GM23248 (cell line): ENCODE results near the gene CD58. TPM values are rescaled to one million over a fixed set of nuclear protein-coding genes. Genes with fewer than 3 reads are reported as not detected.
"Not testable (repeated sequence)": the region's sequence is repeated elsewhere in the genome, so short reads cannot be mapped to it uniquely, and the experiment has no call there.

ENCODE experiments used
- DNase-seq: peaks from one replicate; pipeline ENCODE4 v3.0.0-alpha.2; 2015
- H2AFZ ChIP-seq: fragments of 200-600 bp; sonication (generic); 2 replicates; pipeline ENCODE4 v1.6.1; 2016; ENCODE audit warnings: antibody characterized with exemption
- H3F3A ChIP-seq: fragments of 200-600 bp; sonication (generic); 2 replicates; pipeline ENCODE4 v1.6.1; 2016; ENCODE audit warnings: mild to moderate bottlenecking, antibody characterized with exemption, mixed run types; ENCODE audit not compliant: insufficient read depth
- H3K27ac ChIP-seq: fragments of 200-600 bp; sonication (generic); 2 replicates; pipeline ENCODE4 v1.5.1; 2016; ENCODE audit warnings: mild to moderate bottlenecking
- H3K27me3 ChIP-seq: fragments of 200-600 bp; sonication (generic); replicated peaks from 2 replicates; pipeline ENCODE4 v1.6.1; 2016; ENCODE audit warnings: mild to moderate bottlenecking; ENCODE audit not compliant: insufficient read depth
- H3K36me3 ChIP-seq: fragments of 200-600 bp; sonication (generic); 2 replicates; pipeline ENCODE4 v1.6.1; 2016; ENCODE audit warnings: low read depth, mild to moderate bottlenecking
- H3K4me1 ChIP-seq: fragments of 200-600 bp; sonication (generic); 2 replicates; pipeline ENCODE4 v1.6.1; 2016; ENCODE audit warnings: mild to moderate bottlenecking; ENCODE audit not compliant: insufficient read depth
- H3K4me2 ChIP-seq: fragments of 200-600 bp; sonication (generic); one replicate; pipeline ENCODE4 v1.6.1; 2016; ENCODE audit warnings: mild to moderate bottlenecking; ENCODE audit not compliant: unreplicated experiment
- H3K4me3 ChIP-seq: fragments of 200-600 bp; sonication (generic); 2 replicates; pipeline ENCODE4 v1.5.1; 2016; ENCODE audit warnings: mild to moderate bottlenecking
- H3K79me2 ChIP-seq: fragments of 200-600 bp; sonication (generic); 2 replicates; pipeline ENCODE4 v1.6.1; 2016; ENCODE audit warnings: mild to moderate bottlenecking; ENCODE audit not compliant: insufficient read depth
- H3K9ac ChIP-seq: fragments of 200-600 bp; sonication (generic); 2 replicates; pipeline ENCODE4 v1.6.1; 2016; ENCODE audit warnings: mild to moderate bottlenecking
- H3K9me2 ChIP-seq: fragments of 200-600 bp; sonication (generic); 2 replicates; pipeline ENCODE4 v1.6.1; 2016; ENCODE audit warnings: mixed run types, mild to moderate bottlenecking, moderate library complexity; ENCODE audit not compliant: insufficient read depth
- H3K9me3 ChIP-seq: fragments of 200-600 bp; sonication (generic); one replicate; pipeline ENCODE4 v1.6.1; 2017; ENCODE audit warnings: low read depth
- H4K20me1 ChIP-seq: fragments of 200-600 bp; sonication (generic); 2 replicates; pipeline ENCODE4 v1.6.0; 2016; ENCODE audit not compliant: insufficient read depth
- EZH2 ChIP-seq: fragments of 200-600 bp; sonication (generic); IDR thresholded peaks from 2 replicates; pipeline ENCODE4 v1.6.1; 2018; ENCODE audit warnings: antibody characterized with exemption, mild to moderate bottlenecking; ENCODE audit not compliant: insufficient read depth, poor library complexity, severe bottlenecking
- EZH2phosphoT487 ChIP-seq: fragments of 200-600 bp; sonication (generic); IDR thresholded peaks from 2 replicates; pipeline ENCODE4 v1.6.1; 2018; ENCODE audit warnings: antibody characterized with exemption, moderate library complexity, mild to moderate bottlenecking, low read depth; ENCODE audit not compliant: insufficient read depth
- WGBS, 2 experiments: methylation state at CpG; one replicate each; pipeline ENCODE4 v1.1.6; 2015 to 2017; ENCODE audit warnings: low lambda C conversion rate in 2 of 2, low coverage in 1 of 2; ENCODE audit errors: missing lambda C conversion rate in 2 of 2; 5-methylcytosine and 5-hydroxymethylcytosine counted together
- in situ Hi-C: fragments of 300-500 bp; cut with MboI; formaldehyde crosslinking; loops from 2 replicates; pipeline ENCODE4 v1.15.0; 2020
- polyA plus RNA-seq: library from polyadenylated mRNA; unstranded; fragments of >200 nt; fragmentation: Nextera tagmentation; extraction: Ambion mirVana; gene quantifications from 2 replicates; pipeline ENCODE4 v1.2.1, GENCODE V29; 2016
- total RNA-seq: library from RNA; depleted of rRNA; stranded (reverse); fragments of >200 nt; shearing (Covaris generic); gene quantifications from 2 replicates; pipeline ENCODE4 v1.2.3, GENCODE V29; 2014; rRNA removed

Gene CD58, protein sequence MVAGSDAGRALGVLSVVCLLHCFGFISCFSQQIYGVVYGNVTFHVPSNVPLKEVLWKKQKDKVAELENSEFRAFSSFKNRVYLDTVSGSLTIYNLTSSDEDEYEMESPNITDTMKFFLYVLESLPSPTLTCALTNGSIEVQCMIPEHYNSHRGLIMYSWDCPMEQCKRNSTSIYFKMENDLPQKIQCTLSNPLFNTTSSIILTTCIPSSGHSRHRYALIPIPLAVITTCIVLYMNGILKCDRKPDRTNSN
- total RNA-seq: 14.1 and 16.9 TPM in 2 replicates
- 30.0 and 31.7 TPM in 2 replicates for polyA plus RNA-seq

DNA sequence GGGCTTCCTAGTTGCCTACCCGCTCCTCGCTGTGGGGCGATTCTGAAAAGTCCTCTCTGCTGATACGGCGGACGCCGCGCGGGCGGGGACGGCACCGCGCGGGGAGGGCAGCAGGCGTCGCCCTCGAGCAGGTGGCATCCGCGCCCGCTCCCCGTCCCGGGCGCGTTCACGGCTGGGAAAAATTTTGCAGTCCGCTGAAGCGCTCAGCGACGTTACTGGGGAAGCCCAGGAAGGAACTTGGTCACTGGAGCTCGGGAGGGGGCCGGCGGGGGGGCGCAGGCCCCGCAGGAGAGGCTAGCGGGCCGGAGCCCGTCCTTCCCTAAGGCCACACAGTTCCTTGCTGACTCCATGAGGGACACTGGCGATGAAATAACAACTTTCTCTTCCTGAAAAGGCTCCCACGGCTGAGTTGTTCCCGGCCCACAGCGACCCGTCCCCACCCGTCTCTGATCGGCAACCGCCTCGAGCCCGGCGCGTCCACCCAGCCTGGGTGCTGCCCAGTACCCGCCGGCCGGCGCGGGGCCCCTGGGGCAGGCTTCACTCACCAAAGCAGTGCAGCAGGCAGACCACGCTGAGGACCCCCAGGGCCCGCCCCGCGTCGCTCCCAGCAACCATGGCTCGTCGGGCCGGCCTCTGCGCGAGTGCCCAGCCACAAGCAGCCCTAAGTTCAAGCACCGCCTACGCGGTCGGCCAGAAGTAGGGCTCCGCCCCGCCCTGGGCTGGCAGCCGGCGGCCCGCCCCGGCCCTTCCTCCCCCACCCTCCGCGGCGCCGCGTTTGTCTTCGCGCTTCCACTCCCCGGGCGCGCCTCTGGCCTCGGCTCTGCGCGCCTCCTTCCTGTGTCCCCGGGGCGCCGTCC, at the start of gene CD58:
TSS of gene CD58 (minus strand) at position 669 of the 857 bp plus-strand sequence. CDS start at position 615, 54 bp downstream.
- H3K9ac ChIP-seq: peak within 1 kb of the TSS; percentile 88
- H3K9me3 ChIP-seq: no peaks in the 10 kb centered on the region
- H3F3A ChIP-seq: no peaks in the 10 kb centered on the region
- H2AFZ ChIP-seq: peak within 1 kb of the TSS; percentile 88
- peak; percentile 95 for DNase-seq
- peak within 1 kb of the TSS; percentile 81 for H3K4me3 ChIP-seq
- H3K27ac ChIP-seq: peak within 1 kb of the TSS; percentile 72
- in situ Hi-C loops: no loop called here
- H3K9me2 ChIP-seq: no peaks in the 10 kb centered on the region
- no peak for TF ChIP-seq EZH2phosphoT487
- no peak for TF ChIP-seq EZH2
- H3K36me3 ChIP-seq: no peaks in the 10 kb centered on the region
- H3K4me2 ChIP-seq: peak within 1 kb of the TSS; percentile 91
- WGBS, 2 experiments: 1% methylated on average over 56 to 69 of the region's 90 CpGs
- peaks cover 5% of the 10 kb centered on the region for H3K79me2 ChIP-seq
- H3K27me3 ChIP-seq: no peaks in the 10 kb centered on the region
- peaks cover 14% of the 10 kb centered on the region; the same call in 1 of the 2 replicates for H3K4me1 ChIP-seq
- H4K20me1 ChIP-seq: no peaks in the 10 kb centered on the region

DNA sequence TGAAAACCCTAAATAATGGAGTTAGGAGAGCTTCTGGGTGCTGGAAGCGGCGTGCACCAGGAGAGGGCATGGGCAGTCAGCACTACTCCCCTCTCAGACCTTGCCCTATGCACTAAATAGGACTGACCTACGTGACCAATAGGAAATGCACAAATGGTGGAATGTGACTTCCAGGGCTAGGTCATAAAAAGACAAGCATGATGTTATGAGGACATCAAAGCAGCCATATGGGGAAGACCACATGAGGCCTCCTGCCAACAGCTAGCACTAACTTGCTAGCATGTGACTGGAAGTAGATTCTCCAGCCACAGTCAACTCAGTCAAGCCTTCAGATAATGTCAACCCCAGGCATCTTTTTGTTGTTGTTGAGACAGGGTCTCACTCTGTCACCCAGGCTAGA, 49.6 kb upstream of the CD58 start:
- H3K4me2 ChIP-seq, H3K9me3 ChIP-seq, H4K20me1 ChIP-seq, H3K36me3 ChIP-seq, H3K9me2 ChIP-seq, DNase-seq, H3K27ac ChIP-seq, H3K9ac ChIP-seq, H3K27me3 ChIP-seq, H2AFZ ChIP-seq, H3F3A ChIP-seq, H3K4me3 ChIP-seq, H3K79me2 ChIP-seq, H3K4me1 ChIP-seq, in situ Hi-C loops: not testable (repeated sequence)
- WGBS, 2 experiments: 52 to 54% methylated on average over 3 of the region's 3 CpGs

DNA sequence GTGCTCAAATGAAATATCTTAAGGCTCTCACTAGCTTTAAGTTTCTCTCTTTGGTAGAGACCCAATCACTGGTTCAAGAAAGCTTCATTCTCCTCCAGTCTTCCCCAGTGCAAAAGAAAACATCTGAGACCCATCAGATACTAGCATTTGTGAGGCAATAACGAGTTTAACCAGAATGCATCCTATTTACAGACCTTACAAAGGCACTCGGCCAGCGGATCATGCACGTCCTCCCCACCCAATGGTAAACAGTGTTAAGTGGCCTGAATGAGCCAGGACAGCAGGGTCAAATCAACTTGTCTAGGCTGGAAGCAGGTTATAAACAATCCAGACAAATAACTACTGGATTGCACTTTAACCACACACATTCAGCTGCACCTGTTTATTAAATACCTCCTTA, 48.3 kb upstream of the CD58 start:
- H3K36me3 ChIP-seq, H3K4me2 ChIP-seq, DNase-seq, H3K79me2 ChIP-seq, H3K9ac ChIP-seq, H3K27me3 ChIP-seq, H4K20me1 ChIP-seq, H3F3A ChIP-seq, H2AFZ ChIP-seq, H3K4me1 ChIP-seq, H3K9me3 ChIP-seq, H3K27ac ChIP-seq, H3K9me2 ChIP-seq, in situ Hi-C loops, H3K4me3 ChIP-seq: not testable (repeated sequence)
- WGBS, 2 experiments: 1 to 2% methylated on average over 4 of the region's 4 CpGs

DNA sequence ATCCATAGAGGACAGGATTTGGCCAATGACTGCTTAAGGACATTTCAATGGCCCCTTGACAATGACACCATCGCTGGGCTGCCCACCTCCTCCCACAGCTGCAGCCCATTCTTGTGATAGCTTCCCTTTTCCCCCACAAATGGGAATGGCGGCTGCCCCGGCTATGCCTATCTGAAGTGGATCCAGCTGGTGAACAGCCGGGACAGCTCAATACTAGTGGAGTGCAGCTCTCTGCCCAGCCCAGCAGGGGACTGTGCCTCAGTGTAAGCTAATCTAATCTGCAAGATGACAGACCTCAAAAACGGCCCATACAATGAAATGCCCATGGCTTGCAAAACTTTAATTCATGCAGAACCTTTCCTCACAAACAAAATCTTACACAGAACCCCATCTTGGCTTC, 47.0 kb upstream of the CD58 start:
- H4K20me1 ChIP-seq, H3K4me3 ChIP-seq, H3K36me3 ChIP-seq, H3K4me2 ChIP-seq, H3K9me2 ChIP-seq, H3K4me1 ChIP-seq, H3K9me3 ChIP-seq, H3K9ac ChIP-seq, H3F3A ChIP-seq, H3K79me2 ChIP-seq, H3K27ac ChIP-seq, H3K27me3 ChIP-seq, DNase-seq, in situ Hi-C loops, H2AFZ ChIP-seq: not testable (repeated sequence)
- 42 to 46% methylated on average over 5 of the region's 5 CpGs for WGBS, 2 experiments

DNA sequence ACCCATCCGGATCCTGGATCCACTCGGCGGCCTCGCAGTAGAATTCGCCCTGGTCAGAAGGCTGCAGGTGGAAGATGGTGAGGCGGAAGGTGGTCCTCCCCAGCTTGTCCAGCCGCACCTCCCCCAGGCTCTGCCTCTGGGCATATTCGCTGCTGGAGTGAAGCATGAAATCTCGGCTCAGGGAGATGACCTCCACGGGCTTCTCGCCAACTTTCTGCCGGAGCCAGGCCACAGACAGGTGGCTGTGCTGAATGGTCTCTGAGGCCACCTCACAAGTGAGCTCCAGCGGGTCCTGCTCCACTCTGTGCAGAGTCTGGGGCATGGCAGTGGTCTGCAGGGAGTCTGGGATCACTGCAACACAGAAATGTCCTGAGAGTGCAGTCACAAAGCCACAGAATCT, 43.0 kb upstream of the CD58 start:
- H3F3A ChIP-seq, H3K27ac ChIP-seq, H3K4me2 ChIP-seq, H2AFZ ChIP-seq, H3K36me3 ChIP-seq, H3K27me3 ChIP-seq, H3K79me2 ChIP-seq, DNase-seq, H3K9me2 ChIP-seq, H4K20me1 ChIP-seq, in situ Hi-C loops, H3K9me3 ChIP-seq, H3K4me1 ChIP-seq, H3K4me3 ChIP-seq, H3K9ac ChIP-seq: not testable (repeated sequence)
- 72 to 76% methylated on average over 12 to 13 of the region's 13 CpGs for whole genome bisulfite sequencing, 2 experiments

DNA sequence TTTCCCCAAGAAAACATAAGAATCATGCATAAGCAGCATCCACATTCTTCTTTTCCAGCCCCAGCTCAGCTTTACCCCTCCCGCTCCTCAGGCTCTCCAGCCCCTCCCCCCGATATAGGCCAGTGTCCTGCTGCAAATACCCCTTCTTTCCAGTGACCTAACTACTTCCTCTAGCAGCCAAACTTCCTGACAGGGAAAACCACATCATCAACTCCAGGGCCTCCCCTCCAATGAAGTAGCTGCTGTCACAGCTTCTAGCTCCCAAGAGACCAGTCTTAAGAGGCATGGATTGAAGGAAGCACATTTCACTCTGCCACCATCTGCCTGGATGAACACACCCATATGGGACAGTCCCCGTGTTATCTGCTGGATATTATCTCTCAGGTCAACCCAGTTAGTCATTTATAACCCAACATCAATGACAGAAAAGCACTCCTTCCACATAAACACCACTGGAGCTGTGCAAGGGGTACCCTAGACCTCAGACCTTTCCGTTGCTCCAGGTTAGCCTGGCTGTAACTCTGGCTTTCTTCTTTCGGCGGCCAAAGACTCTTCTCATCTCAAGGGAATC, 39.1 kb upstream of the CD58 start:
- H3K4me1 ChIP-seq, DNase-seq, in situ Hi-C loops, H3F3A ChIP-seq, H2AFZ ChIP-seq, H3K9me3 ChIP-seq, H3K27ac ChIP-seq, H3K27me3 ChIP-seq, H3K4me3 ChIP-seq, H3K9ac ChIP-seq, H3K9me2 ChIP-seq, H4K20me1 ChIP-seq, H3K4me2 ChIP-seq, H3K79me2 ChIP-seq, H3K36me3 ChIP-seq: not testable (repeated sequence)
- WGBS, 2 experiments: 74 to 81% methylated on average over 5 to 6 of the region's 6 CpGs

DNA sequence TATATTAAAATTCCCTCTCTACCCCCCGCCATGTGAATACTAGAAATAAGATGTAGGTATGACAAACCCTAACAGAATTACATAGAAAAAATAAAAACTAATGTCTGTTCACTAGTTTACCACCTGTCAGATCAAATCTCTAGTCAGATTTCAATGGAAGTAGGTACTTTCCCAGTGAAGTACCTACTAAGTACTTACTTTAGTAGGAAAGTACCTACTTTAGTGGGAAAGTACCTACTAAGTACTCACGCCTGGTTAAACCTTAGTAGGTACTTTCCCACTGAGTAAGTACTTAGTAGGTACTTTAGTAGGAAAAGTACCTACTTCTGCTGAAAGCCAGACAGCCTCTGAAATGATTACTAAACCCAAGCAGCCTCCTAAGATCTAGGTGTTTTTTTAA, 38.0 kb upstream of the CD58 start:
- H3K79me2 ChIP-seq, H3K9me2 ChIP-seq, H3K27ac ChIP-seq, H2AFZ ChIP-seq, H3K9me3 ChIP-seq, H4K20me1 ChIP-seq, in situ Hi-C loops, H3K27me3 ChIP-seq, H3K4me2 ChIP-seq, H3K4me3 ChIP-seq, DNase-seq, H3K36me3 ChIP-seq, H3K9ac ChIP-seq, H3K4me1 ChIP-seq, H3F3A ChIP-seq: not testable (repeated sequence)
- 19 to 24% methylated on average over 2 of the region's 2 CpGs for WGBS, 2 experiments
